ENCODE data around the gene FBL. TPM values are rescaled to one million over a fixed set of nuclear protein-coding genes. Genes with fewer than 3 reads are reported as not detected.
A peak's percentile ranks its signal among the peaks of the same experiment; 100 is the strongest.

FBL gene
- total and polyA plus RNA-seq, 2 of the 13 experiments (the other 11 are each of a cell fraction or from before 2014, with no cell fraction given) = 153 to 468 TPM

- TF ChIP-seq AFF4 (CRISPR knock-in tag; IDR thresholded peaks at IDR 0.05) (no peak), ADNP (CRISPR knock-in tag; IDR thresholded peaks at IDR 0.05) (no peak), REXO4 (CRISPR knock-in tag; IDR thresholded peaks at IDR 0.05; ENCODE audit: borderline replicate concordance) (no peak), MZF1 (CRISPR knock-in tag; IDR thresholded peaks at IDR 0.05; ENCODE audit: borderline replicate concordance) (no peak), ZNF558 (CRISPR knock-in tag; IDR thresholded peaks at IDR 0.05; ENCODE audit: borderline replicate concordance) (0 out of 2 replicates have a peak, but pooled peaks have one; percentile 26), PAF1 (CRISPR knock-in tag; IDR thresholded peaks at IDR 0.05) (no peak), MEIS2 (CRISPR knock-in tag; IDR thresholded peaks at IDR 0.05) (peak; percentile 44; the same call in 1 of the 2 replicates), ZNF672 (CRISPR knock-in tag; IDR thresholded peaks at IDR 0.05) (no peak), ZNF784 (CRISPR knock-in tag; IDR thresholded peaks at IDR 0.05; ENCODE audit: borderline replicate concordance) (no peak), ZNF598 (CRISPR knock-in tag; IDR thresholded peaks at IDR 0.05; ENCODE audit: borderline replicate concordance) (0 out of 2 replicates have a peak, but pooled peaks have one; percentile 31), TRAFD1 (CRISPR knock-in tag; IDR thresholded peaks at IDR 0.05; ENCODE audit: borderline replicate concordance) (no peak), MAFG (CRISPR knock-in tag; IDR thresholded peaks at IDR 0.05) (no peak), WIZ (CRISPR knock-in tag; IDR thresholded peaks at IDR 0.05) (no peak), GPN1 (CRISPR knock-in tag; IDR thresholded peaks at IDR 0.05; ENCODE audit: borderline replicate concordance) (no peak), ZNF142 (CRISPR knock-in tag; IDR thresholded peaks at IDR 0.05) (no peak), ZC3H4 (CRISPR knock-in tag; IDR thresholded peaks at IDR 0.05; ENCODE audit: borderline replicate concordance) (no peak), ZFP82 (CRISPR knock-in tag; IDR thresholded peaks at IDR 0.05; ENCODE audit: borderline replicate concordance) (no peak)
These were observed at the start of gene FBL (continued) for GRCh38 chr19:39845933-39846677.
